GM12872 (cell line): ENCODE data around the gene LSM8.

Source experiments
- CTCF ChIP-seq: IDR thresholded peaks from 3 replicates; pipeline ENCODE4 v1.5.1; 2011; ENCODE audit warnings: low read depth, mild to moderate bottlenecking, low read length, moderate library complexity; ENCODE audit not compliant: insufficient read depth

Gene LSM8

DNA sequence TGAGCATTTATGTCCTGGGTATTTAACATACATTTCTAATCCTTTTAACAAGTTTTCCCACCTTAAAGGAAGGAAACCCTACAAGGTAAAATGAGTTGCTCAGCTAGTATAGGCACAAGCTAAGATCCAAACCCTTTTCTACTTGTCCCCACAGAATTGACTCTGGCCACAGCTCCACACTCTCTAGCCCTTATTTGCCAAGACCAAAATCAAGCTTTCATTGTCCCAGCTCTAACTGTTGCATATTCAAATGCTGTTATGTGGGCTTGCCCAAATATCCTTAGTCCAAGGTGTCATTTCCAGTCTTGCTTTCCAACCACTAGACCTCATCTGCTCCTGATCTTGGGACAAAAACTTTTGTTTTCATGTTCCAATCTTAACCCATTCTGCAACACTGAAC lies 31.3 kb upstream of the LSM8 start:
- no peak for TF ChIP-seq CTCF

GRCh38 chr7:118153551-118154177 lies 30.3 kb upstream of the LSM8 start:
- peak; percentile 55; the same call in 2 of the 3 replicates for TF ChIP-seq CTCF

GRCh38 chr7:118158766-118159165 lies 25.2 kb upstream of the LSM8 start:
- TF ChIP-seq CTCF = no peak

DNA sequence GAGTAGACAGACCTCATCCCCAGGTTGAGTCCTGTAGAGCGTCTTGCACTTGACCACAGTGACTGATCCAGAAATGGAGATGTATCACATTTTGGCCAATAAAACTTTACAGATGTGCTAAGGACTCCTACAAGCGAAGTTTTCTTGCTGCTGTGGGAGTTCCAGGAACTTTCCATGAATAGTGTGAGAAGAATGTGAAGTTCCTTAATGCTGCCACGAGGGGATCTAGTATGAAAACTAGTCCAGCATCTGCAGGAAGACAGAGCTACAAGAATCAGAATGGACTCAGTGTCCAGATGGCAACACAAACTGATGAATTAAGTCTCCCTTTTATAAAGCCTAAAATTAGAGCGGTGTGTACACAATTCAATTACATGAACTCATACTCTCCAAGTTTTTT lies 14.8 kb upstream of the LSM8 start:
- TF ChIP-seq CTCF = no peak

DNA sequence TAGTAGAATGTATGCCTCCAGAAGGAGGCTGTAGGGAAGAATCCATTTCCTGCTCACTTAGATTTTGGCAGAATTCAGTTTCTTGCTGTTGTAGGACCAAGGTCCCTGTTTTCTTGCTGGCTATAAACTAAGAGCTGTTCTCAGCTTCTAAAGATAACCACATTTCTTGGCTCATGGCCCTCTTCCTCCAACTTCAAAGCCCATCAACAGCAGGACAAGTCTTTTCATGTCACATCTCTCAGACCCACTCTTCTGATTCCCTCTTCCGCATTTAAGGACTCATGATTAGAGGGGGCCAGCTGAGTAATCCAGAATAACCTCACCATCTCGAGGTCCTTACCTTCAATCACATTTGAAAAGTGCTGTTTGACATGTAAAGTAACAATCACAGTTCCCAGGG lies 8.2 kb upstream of the LSM8 start:
- no peak for TF ChIP-seq CTCF

GRCh38 chr7:118179191-118179590 lies 4.8 kb upstream of the LSM8 start:
- no peak for TF ChIP-seq CTCF

GRCh38 chr7:118182593-118183427 lies 1.2 kb upstream of the LSM8 start:
- TF ChIP-seq CTCF = no peak
